ENCODE measurements around the gene PAX8.

The PAX8 gene

GRCh38 chr2:113263546-113263945 is 15.2 kb downstream of the PAX8 start:
- DNase-seq: no peak

GRCh38 chr2:113260991-113261390 is 17.7 kb downstream of the PAX8 start:
- no peak for DNase-seq

GRCh38 chr2:113258471-113259147 is 20.1 kb downstream of the PAX8 start:
- DNase-seq: no peak

GRCh38 chr2:113257516-113258264 is 21.0 kb downstream of the PAX8 start:
- no peak for DNase-seq

GRCh38 chr2:113255140-113256070 is 23.3 kb downstream of the PAX8 start:
- no peak for DNase-seq

GRCh38 chr2:113253453-113253852 is 25.3 kb downstream of the PAX8 start:
- DNase-seq: no peak

- DNase-seq: no peak
Observed at GRCh38 chr2:113252047-113252590, 26.6 kb downstream of the PAX8 start.

- DNase-seq: no peak
Observed at GRCh38 chr2:113251118-113251517, 27.6 kb downstream of the PAX8 start.

GRCh38 chr2:113248997-113249770 is 29.5 kb downstream of the PAX8 start:
- DNase-seq: peak; percentile 14 to 83

GRCh38 chr2:113246606-113247005 is 32.1 kb downstream of the PAX8 start:
- no peak for DNase-seq

- no peak for DNase-seq
Observed at GRCh38 chr2:113245276-113245711, 33.4 kb downstream of the PAX8 start.

GRCh38 chr2:113242327-113242726 is 36.4 kb downstream of the PAX8 start:
- DNase-seq: no peak

GRCh38 chr2:113240915-113241911 is 37.5 kb downstream of the PAX8 start:
- no peak for DNase-seq

- DNase-seq: no peak
Observed at GRCh38 chr2:113240150-113240914, 38.4 kb downstream of the PAX8 start.

GRCh38 chr2:113238871-113239839 is 39.6 kb downstream of the PAX8 start:
- no peak for DNase-seq

GRCh38 chr2:113237604-113238160 is 41.0 kb downstream of the PAX8 start:
- DNase-seq: no peak

GRCh38 chr2:113236367-113237159 is 42.2 kb downstream of the PAX8 start:
- peak in 1 of 2 experiments; percentile 38 for DNase-seq
